ENCODE results near the gene FIGN.

DNA sequence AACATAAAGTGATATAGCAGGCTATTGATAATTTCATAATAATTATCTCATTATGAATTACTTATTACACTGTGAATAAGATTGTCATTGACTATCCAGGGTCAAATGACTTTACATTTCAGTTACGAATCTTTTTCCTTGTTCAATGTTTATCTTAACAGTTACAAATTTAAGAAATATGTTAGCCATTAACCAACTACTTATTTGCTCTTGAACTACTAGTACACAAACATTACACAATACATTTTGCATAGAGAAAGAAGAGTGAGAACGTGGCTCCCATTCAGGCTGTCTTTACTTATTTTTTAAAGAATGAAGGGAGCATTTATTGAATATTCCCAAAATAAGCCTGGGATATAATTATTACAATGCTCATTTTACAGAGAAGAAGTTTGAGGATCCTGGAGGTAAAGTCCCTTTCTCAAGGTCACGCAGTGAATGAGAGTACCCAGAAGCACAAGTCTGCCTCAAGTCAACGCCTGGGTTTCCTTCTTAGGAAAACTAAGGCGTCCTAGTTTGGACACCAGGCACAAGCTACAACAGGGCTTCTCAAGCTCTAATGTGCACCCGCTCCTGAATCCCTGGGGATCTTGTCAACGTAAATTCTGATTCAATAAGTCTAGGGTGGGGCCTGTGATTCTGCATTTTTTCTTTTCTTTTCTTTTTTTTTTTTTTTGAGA lies 164.2 kb downstream of the FIGN start:
- TF ChIP-seq BACH1 (tag; IDR thresholded peaks at IDR 0.05) (no peak), BHLHE40 (IDR thresholded peaks at IDR 0.05; ENCODE audit: low read length) (no peak), TBL1XR1 (IDR thresholded peaks at IDR 0.05; ENCODE audit: low read length in 2 of 2) (no peak)
- TF ChIP-seq, protein P1, sequence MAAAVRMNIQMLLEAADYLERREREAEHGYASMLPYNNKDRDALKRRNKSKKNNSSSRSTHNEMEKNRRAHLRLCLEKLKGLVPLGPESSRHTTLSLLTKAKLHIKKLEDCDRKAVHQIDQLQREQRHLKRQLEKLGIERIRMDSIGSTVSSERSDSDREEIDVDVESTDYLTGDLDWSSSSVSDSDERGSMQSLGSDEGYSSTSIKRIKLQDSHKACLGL (CRISPR knock-in tag; IDR thresholded peaks at IDR 0.05; ENCODE audit: borderline replicate concordance, poor library complexity, severe bottlenecking) = no peak

Data from K562 (cell line).